Central memory CD8-positive, alpha-beta T cell (primary cell): ENCODE measurements around the gene CCNL1.
A peak's percentile ranks its signal among the peaks of the same experiment; 100 is the strongest.

Experiments used
- ATAC-seq: fragments of 150-1000 bp; cut with Tn5 transposase; replicated peaks from 2 replicates; pipeline ENCODE4 v1.10.0; 2022; ENCODE audit warnings: mild to moderate bottlenecking, moderate FRiP score, moderate number of reproducible peaks; ENCODE audit not compliant: poor library complexity, severe bottlenecking; ENCODE audit errors: extremely low read depth
- DNase-seq, 2 donors: peaks; one replicate each; pipeline ENCODE4 v3.0.0; 2021; ENCODE audit warnings: low spot score in 2 of 2
- H3K27ac Mint-ChIP-seq: one replicate; pipeline ENCODE4 v1.8.0; 2022; ENCODE audit warnings: low read depth, mild to moderate bottlenecking, moderate library complexity, mixed read lengths
- H3K27me3 Mint-ChIP-seq: one replicate; pipeline ENCODE4 v1.8.0; 2022; ENCODE audit warnings: mixed read lengths
- H3K36me3 Mint-ChIP-seq: one replicate; pipeline ENCODE4 v1.8.0; 2022; ENCODE audit warnings: mild to moderate bottlenecking, moderate library complexity, mixed read lengths; ENCODE audit not compliant: insufficient read depth
- H3K4me1 Mint-ChIP-seq: one replicate; pipeline ENCODE4 v1.8.0; 2022; ENCODE audit warnings: mixed read lengths
- H3K4me3 Mint-ChIP-seq: one replicate; pipeline ENCODE4 v1.8.0; 2022; ENCODE audit warnings: mild to moderate bottlenecking, moderate library complexity, mixed read lengths
- H3K9me3 Mint-ChIP-seq: one replicate; pipeline ENCODE4 v1.8.0; 2022; ENCODE audit warnings: mixed read lengths

The CCNL1 gene

GRCh38 chr3:157123621-157124020 is 36.3 kb downstream of the CCNL1 start:
- no peaks in the 10 kb centered on the region for H3K27me3 Mint-ChIP-seq
- no peak overlapping the region for H3K27ac Mint-ChIP-seq
- H3K9me3 Mint-ChIP-seq = no peaks in the 10 kb centered on the region

GRCh38 chr3:157122832-157123427 is 37.0 kb downstream of the CCNL1 start:
- Mint-ChIP-seq H3K4me3 (no peak overlapping the region), H3K27me3 (no peaks in the 10 kb centered on the region), H3K36me3 (no peaks in the 10 kb centered on the region), H3K9me3 (no peaks in the 10 kb centered on the region), H3K27ac (no peak overlapping the region), H3K4me1 (peaks cover 21% of the 10 kb centered on the region)
- DNase-seq (no peak), ATAC-seq (no peak)

More at GRCh38 chr3:157123621-157124020, 36.3 kb downstream of the CCNL1 start:
- no peak for ATAC-seq
- H3K36me3 Mint-ChIP-seq = no peaks in the 10 kb centered on the region
- no peak for DNase-seq
- H3K4me1 Mint-ChIP-seq = peaks cover 28% of the 10 kb centered on the region
- no peak overlapping the region for H3K4me3 Mint-ChIP-seq

GRCh38 chr3:157122116-157122515 is 37.8 kb downstream of the CCNL1 start:
- H3K4me1 Mint-ChIP-seq = peaks cover 15% of the 10 kb centered on the region
- ATAC-seq = no peak
- DNase-seq = no peak
- H3K36me3 Mint-ChIP-seq = no peaks in the 10 kb centered on the region
- H3K9me3 Mint-ChIP-seq = no peaks in the 10 kb centered on the region
- H3K27me3 Mint-ChIP-seq = no peaks in the 10 kb centered on the region
- H3K27ac Mint-ChIP-seq = no peak overlapping the region
- no peak overlapping the region for H3K4me3 Mint-ChIP-seq

GRCh38 chr3:157121522-157121921 is 38.4 kb downstream of the CCNL1 start:
- no peaks in the 10 kb centered on the region for H3K9me3 Mint-ChIP-seq
- H3K4me3 Mint-ChIP-seq = no peak overlapping the region
- peaks cover 14% of the 10 kb centered on the region for H3K4me1 Mint-ChIP-seq
- ATAC-seq (no peak), DNase-seq (no peak)
- no peaks in the 10 kb centered on the region for H3K27me3 Mint-ChIP-seq
- no peaks in the 10 kb centered on the region for H3K36me3 Mint-ChIP-seq
- no peak overlapping the region for H3K27ac Mint-ChIP-seq

GRCh38 chr3:157120071-157120892 is 39.7 kb downstream of the CCNL1 start:
- ATAC-seq = no peak
- Mint-ChIP-seq H3K36me3 (no peaks in the 10 kb centered on the region), H3K27ac (no peak overlapping the region), H3K4me1 (peaks cover 9% of the 10 kb centered on the region), H3K27me3 (no peaks in the 10 kb centered on the region), H3K9me3 (no peaks in the 10 kb centered on the region), H3K4me3 (no peak overlapping the region)
- DNase-seq = no peak

GRCh38 chr3:157119369-157119951 is 40.5 kb downstream of the CCNL1 start:
- H3K4me1 Mint-ChIP-seq = peaks cover 9% of the 10 kb centered on the region
- no peaks in the 10 kb centered on the region for H3K36me3 Mint-ChIP-seq
- DNase-seq = no peak
- H3K9me3 Mint-ChIP-seq = no peaks in the 10 kb centered on the region
- no peak overlapping the region for H3K27ac Mint-ChIP-seq
- peak; percentile 81 for ATAC-seq
- no peaks in the 10 kb centered on the region for H3K27me3 Mint-ChIP-seq
- H3K4me3 Mint-ChIP-seq = no peak overlapping the region

GRCh38 chr3:157117875-157118654 is 41.9 kb downstream of the CCNL1 start:
- H3K36me3 Mint-ChIP-seq = no peaks in the 10 kb centered on the region
- peaks cover 9% of the 10 kb centered on the region for H3K4me1 Mint-ChIP-seq
- H3K27me3 Mint-ChIP-seq = no peaks in the 10 kb centered on the region
- no peak for ATAC-seq
- no peaks in the 10 kb centered on the region for H3K9me3 Mint-ChIP-seq
- H3K27ac Mint-ChIP-seq = no peak overlapping the region
- no peak for DNase-seq
- no peak overlapping the region for H3K4me3 Mint-ChIP-seq

- DNase-seq (no peak), ATAC-seq (no peak)
- no peak overlapping the region for H3K27ac Mint-ChIP-seq
- no peaks in the 10 kb centered on the region for H3K27me3 Mint-ChIP-seq
- no peaks in the 10 kb centered on the region for H3K36me3 Mint-ChIP-seq
- no peaks in the 10 kb centered on the region for H3K9me3 Mint-ChIP-seq
- H3K4me1 Mint-ChIP-seq = peaks cover 9% of the 10 kb centered on the region
- no peak overlapping the region for H3K4me3 Mint-ChIP-seq
Measured at GRCh38 chr3:157117206-157117605, 42.7 kb downstream of the CCNL1 start.

- DNase-seq (no peak), ATAC-seq (no peak)
- Mint-ChIP-seq H3K9me3 (no peaks in the 10 kb centered on the region), H3K4me1 (peaks cover 9% of the 10 kb centered on the region), H3K27ac (no peak overlapping the region), H3K27me3 (no peaks in the 10 kb centered on the region), H3K4me3 (no peak overlapping the region), H3K36me3 (no peaks in the 10 kb centered on the region)
Measured at GRCh38 chr3:157116017-157116416, 43.9 kb downstream of the CCNL1 start.

GRCh38 chr3:157115069-157116006 is 44.6 kb downstream of the CCNL1 start:
- H3K9me3 Mint-ChIP-seq = no peaks in the 10 kb centered on the region
- no peaks in the 10 kb centered on the region for H3K36me3 Mint-ChIP-seq
- ATAC-seq = no peak
- no peak for DNase-seq
- H3K4me1 Mint-ChIP-seq = peaks cover 9% of the 10 kb centered on the region
- no peak overlapping the region for H3K4me3 Mint-ChIP-seq
- H3K27me3 Mint-ChIP-seq = no peaks in the 10 kb centered on the region
- no peak overlapping the region for H3K27ac Mint-ChIP-seq

GRCh38 chr3:157113832-157114505 is 46.0 kb downstream of the CCNL1 start:
- DNase-seq = no peak
- H3K9me3 Mint-ChIP-seq = no peaks in the 10 kb centered on the region
- no peak for ATAC-seq
- H3K4me3 Mint-ChIP-seq = no peak overlapping the region
- no peaks in the 10 kb centered on the region for H3K36me3 Mint-ChIP-seq
- no peaks in the 10 kb centered on the region for H3K27me3 Mint-ChIP-seq
- no peaks in the 10 kb centered on the region for H3K4me1 Mint-ChIP-seq
- no peak overlapping the region for H3K27ac Mint-ChIP-seq
